DMS53 treated with DMSO at 0.1 percent for 48 hours (cell line): Measurements from ENCODE around the gene FNDC3B.

Experiments used
- DNase-seq: peaks from one replicate; lab custom pipeline; 2025; ENCODE audit not compliant: unreplicated experiment; lab: John Stamatoyannopoulos, UW

FNDC3B gene

DNA sequence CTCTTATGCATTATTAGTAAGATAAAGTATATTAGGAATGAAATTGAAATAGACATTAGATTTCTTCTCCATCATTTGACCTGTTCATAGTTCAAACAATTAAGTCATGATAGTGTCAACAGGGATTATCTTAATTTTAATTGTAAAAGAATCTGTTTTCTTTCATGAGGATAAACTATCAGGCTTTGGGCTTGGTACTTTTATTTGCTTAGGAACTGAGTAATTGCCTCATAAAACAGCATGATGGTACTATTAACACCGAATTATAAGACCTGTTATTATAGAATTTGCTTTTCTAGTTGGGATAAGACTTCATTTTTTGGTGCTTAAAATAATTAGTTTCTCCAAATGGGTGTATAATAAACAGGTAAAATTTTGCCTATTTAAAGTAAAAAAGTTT lies 71.8 kb downstream of the FNDC3B start:
- DNase-seq, result no peak

DNA sequence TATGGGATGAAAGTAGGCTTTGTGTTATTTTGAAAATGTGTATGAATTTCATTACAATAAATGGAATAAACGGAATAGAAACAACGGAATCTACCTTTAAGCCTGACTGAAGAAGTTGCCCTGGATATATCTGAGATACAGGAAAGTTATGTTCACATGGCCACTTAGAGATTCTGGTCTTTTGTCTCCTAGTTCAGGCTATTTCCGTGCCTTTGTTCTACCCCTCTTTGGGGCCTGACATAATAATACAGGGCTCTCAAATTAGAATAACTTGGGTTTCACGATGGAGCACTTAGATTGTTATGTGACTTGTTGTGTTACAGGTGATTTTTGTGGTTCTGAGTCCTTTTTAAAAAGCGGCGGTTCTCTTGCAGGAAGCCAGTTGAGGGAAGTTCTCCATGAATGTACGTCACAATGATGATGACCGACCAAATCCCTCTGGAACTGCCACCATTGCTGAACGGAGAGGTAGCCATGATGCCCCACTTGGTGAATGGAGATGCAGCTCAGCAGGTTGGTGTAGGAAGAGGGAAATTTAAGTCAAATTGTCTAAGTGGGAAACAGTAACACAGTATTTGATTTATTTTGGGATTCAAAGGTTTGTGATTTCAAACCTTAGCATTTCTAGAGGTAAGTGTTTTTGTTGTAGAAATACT lies 72.8 kb downstream of the FNDC3B start:
- DNase-seq, result no peak

DNA sequence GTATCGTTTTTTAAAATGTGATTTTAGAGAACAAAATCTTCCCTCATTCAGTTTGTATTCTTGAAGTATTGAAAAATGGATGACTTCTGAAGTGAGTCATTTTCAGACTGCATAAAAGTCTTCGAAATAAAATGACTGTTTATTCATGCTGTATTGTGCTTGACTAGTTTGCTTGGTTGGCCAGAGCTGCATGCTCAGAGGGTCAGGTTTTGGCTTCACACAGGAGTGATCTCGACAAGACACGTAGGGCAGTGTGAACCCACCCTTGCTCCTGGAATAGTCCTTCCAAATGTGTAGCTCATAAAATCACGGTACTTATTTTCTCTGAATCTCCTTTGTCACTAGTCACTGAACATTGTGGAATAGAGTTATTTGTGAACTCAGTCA lies 73.3 kb downstream of the FNDC3B start:
- DNase-seq, result no peak

DNA sequence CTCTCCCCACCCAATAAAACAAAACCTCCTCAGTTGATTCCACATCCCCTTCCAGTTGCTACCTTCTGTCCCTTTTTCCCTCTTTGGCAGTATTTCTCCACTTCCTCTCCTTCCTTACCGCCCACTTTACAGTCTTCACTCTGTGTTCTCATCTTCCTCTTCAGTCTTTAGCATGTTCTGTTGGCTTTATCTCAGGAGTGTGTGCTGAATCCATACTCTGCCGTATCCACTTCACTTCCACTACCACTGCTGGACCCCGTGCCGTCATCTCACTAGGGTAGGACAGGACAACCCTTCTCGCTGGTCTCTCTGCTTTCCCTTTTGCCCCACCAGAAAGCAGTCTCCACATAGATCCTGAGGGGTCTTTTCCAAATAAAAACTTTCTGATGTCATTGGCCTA lies 74.3 kb downstream of the FNDC3B start:
- DNase-seq, result no peak

GRCh38 chr3:172115059-172115458 lies 75.7 kb downstream of the FNDC3B start:
- DNase-seq, result no peak

DNA sequence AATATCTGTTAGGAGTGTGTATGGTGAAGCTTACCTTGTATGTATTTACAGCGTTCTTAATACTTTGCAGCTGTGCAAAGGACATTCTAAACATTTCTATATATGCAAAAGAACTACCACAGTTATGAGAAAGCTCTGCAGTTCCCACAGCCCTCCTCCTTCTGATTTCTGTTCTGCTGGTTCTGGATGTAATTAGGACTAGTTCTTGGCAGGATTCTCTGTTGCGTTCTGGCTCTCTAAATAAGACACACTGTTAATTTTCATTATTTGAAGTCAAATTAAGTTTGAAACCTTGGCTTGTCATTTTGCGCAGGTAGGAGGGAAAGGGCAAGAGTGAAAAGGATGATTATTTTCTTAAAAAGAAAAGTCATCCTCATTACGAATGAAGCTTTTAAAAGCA lies 76.4 kb downstream of the FNDC3B start:
- no peak for DNase-seq

GRCh38 chr3:172118019-172118418 lies 78.6 kb downstream of the FNDC3B start:
- DNase-seq, result no peak

DNA sequence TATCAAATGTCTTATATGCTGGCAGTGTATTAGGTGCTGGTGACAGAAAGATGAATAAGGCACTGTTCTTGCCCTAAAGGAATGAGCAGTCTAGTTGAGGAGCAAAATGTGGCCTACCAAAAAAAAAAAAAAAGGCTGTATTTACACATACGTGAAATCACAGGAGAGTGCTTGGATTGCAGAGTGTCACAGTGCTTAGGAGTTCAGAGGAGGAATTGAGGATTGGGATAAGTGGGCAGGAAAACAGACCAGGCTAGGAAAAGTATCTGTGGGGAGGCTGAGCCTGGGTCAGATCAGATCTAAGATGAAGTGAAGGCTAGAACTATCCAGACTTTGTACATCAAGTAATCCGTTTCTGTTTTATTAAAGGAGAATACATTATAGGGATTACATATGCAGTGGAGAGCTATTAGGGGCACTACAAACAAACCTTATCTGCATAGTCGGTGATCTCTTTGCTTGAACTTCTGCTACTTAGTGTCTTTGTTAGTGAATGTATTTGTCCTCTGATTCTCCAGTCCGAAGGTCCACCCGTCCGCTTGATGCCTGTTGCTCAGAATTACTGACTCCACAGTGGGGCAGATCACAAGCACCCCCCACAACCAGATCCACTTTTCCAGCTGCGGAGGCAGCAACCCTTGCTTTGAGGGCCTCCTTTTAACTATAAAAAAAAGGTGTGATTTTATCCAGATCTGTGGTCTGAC lies 80.0 kb downstream of the FNDC3B start:
- no peak for DNase-seq

- DNase-seq, result no peak
Measured at GRCh38 chr3:172120912-172121311, 81.5 kb downstream of the FNDC3B start.

DNA sequence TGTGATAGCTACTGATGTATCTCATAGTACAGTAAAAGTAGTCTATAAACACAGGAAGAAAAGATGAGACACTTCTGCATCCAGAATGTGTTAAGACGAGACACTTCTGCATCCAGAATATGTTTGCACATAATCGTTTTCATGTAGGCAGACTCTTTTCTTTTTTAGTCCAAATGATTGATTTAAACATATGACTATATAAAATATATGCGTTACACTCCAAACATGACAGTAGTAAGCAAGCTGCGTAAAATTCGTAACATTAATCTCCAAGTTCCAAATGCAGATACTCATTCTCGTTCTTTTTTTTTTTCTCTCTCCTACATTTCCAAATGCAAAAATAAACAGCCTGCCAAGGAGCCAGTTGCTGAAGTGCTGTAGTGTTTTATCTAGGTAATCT lies 82.6 kb downstream of the FNDC3B start:
- DNase-seq, result no peak

GRCh38 chr3:172124271-172124670 lies 84.9 kb downstream of the FNDC3B start:
- DNase-seq, result no peak

GRCh38 chr3:172125053-172125452 lies 85.7 kb downstream of the FNDC3B start:
- DNase-seq, result no peak

GRCh38 chr3:172125963-172126457 lies 86.6 kb downstream of the FNDC3B start:
- DNase-seq, result no peak

DNA sequence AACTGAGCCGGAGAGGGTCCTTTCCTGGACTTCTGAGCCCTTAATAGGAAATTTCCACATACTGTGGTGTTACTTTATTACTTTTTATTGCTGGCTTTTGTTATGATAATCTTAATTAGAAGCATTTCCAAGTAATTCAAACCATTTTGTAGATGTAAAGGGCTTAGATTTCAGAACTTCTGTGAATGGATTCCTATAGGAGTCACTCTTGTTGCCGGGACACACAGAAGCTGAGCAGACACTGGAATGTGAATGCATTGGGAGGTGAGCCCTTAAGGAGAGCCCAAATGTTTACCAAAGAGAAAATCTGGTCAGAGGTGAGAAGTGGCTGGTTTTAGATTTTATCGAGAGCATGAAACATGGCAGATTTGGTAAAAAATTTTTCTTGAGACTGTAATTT lies 87.4 kb downstream of the FNDC3B start:
- no peak for DNase-seq

DNA sequence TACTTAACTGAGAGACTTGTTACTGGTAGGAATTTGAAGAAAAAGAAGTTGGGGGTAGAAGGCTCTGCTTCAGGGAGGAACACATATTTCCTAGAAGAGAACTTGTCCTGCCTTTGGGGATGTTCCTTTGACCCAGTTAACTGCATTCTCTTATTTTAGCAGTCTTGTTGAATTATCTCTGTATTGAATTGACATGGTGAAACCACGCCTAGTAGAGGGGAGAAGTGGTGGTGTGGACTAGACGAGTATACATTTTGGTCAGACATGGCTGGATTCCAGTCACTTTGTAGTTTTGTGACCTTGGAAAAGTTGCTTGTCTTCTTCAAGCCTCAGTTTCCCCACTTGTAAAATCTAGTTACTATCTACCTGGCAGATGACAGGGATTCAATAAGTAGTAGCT lies 87.8 kb downstream of the FNDC3B start:
- DNase-seq, result no peak

- DNase-seq, result no peak
Measured at GRCh38 chr3:172127929-172128580, 88.7 kb downstream of the FNDC3B start.

GRCh38 chr3:172128858-172129257 lies 89.5 kb downstream of the FNDC3B start:
- no peak for DNase-seq

GRCh38 chr3:172129498-172129849 lies 90.1 kb downstream of the FNDC3B start:
- DNase-seq, result no peak

DNA sequence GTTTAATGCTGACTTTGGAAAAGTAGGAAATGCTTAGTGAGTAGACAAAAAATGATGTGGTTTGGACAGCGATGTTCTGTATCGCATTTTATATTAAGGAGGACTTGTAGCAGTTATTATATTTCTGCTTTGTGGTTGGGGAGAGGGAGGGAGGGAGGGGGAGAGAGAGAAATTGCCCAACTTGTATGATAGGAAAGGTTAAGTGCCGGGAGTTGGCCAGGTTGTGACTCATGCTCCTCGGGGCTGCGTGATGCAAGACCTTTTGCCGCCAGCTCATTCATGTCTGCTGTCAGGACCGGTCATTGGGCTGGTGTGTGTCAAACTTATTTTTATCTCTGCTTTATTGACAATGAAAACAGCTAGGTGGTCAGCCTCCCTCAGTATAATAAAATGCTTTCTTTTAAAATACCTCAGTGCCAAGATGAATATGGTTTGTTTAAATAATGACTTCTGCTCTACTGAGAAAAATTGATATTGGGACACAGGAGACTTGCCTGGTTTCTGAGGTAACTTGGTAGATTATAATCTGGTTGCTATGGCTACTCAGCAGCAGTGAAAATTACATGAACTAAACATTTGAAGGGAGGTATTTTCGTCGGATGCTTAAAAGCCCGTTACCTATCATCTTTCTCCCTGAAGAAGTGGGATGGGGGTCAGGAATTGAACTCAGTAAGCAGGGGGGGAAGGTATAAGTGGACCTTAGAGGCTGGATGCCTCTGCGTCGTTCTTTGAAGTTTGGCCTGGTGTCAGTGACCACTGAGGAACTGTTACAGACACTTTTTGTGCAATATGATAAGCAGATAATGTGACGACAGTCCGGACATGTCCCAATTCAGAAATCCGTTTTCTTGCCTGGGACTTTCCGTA lies 90.7 kb downstream of the FNDC3B start:
- DNase-seq, result peak; percentile 66

- no peak for DNase-seq
Measured at GRCh38 chr3:172130717-172131050, 91.3 kb downstream of the FNDC3B start.

DNA sequence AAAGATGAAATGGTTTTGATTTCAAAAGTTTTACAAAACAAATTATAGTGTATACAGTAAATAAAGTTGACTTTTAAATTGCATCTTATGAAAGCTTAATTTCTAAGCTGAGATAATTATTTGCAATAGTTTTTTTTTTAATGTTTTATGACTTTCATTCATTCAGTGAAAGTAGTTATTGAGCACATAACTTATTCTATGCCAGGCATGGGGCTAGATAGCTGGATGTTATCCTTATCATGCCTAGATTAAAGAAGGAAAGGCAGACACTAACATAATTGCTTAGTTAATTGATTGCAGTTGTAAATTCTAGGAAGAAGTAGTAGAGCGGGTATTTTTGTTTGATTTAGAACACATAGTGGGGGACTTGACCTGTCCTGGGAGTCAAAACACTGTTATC lies 92.4 kb downstream of the FNDC3B start:
- DNase-seq, result no peak
